SU-DHL-6 (cell line): Measurements from ENCODE around the gene OR10D3.

Experiments
- H2AFZ ChIP-seq: fragments of 200-600 bp; sonication (generic); 2 replicates; pipeline ENCODE4 v1.6.1; 2014; ENCODE audit warnings: low read depth, mild to moderate bottlenecking, moderate library complexity, mixed read lengths, antibody characterized with exemption, low read length; ENCODE audit not compliant: severe bottlenecking
- H3F3A ChIP-seq: fragments of 200-600 bp; shearing (Covaris generic); 2 replicates; pipeline ENCODE4 v1.6.0; 2016; ENCODE audit warnings: antibody characterized with exemption, mild to moderate bottlenecking; ENCODE audit not compliant: insufficient read depth
- H3K27ac ChIP-seq: fragments of 200-600 bp; sonication (generic); 2 replicates; pipeline ENCODE4 v1.5.1; 2016; ENCODE audit warnings: low read depth, mild to moderate bottlenecking, low read length, moderate library complexity, mixed read lengths
- H3K27me3 ChIP-seq: fragments of 200-600 bp; sonication (generic), shearing (Covaris generic); 2 replicates; pipeline ENCODE4 v1.6.0; 2014; ENCODE audit warnings: mild to moderate bottlenecking, low read length
- H3K36me3 ChIP-seq: fragments of 200-600 bp; sonication (generic); 2 replicates; pipeline ENCODE4 v1.6.1; 2014; ENCODE audit warnings: mild to moderate bottlenecking, low read length, mixed read lengths
- H3K4me2 ChIP-seq: fragments of 300-600, 200-600 bp; shearing (Covaris generic), sonication (generic); 2 replicates; pipeline ENCODE4 v1.6.0; 2014; ENCODE audit warnings: low read length, low read depth, mild to moderate bottlenecking; ENCODE audit not compliant: poor library complexity, severe bottlenecking
- H3K4me3 ChIP-seq: fragments of 200-600 bp; sonication (generic); 2 replicates; pipeline ENCODE4 v1.5.1; 2014; ENCODE audit warnings: antibody characterized with exemption, low read length, mild to moderate bottlenecking, mixed read lengths; ENCODE audit not compliant: insufficient read depth, poor library complexity, severe bottlenecking
- H3K79me2 ChIP-seq: fragments of 200-600 bp; sonication (generic); 2 replicates; pipeline ENCODE4 v1.6.1; 2014; ENCODE audit warnings: mild to moderate bottlenecking, low read length, moderate library complexity; ENCODE audit not compliant: insufficient read depth
- H3K9ac ChIP-seq: fragments of 200-600 bp; sonication (generic); 2 replicates; pipeline ENCODE4 v1.7.0; 2014; ENCODE audit warnings: mild to moderate bottlenecking, low read length
- H3K9me2 ChIP-seq: fragments of 200-600 bp; sonication (generic); replicated peaks from 2 replicates; pipeline ENCODE4 v1.6.1; 2014; ENCODE audit warnings: low read length; ENCODE audit not compliant: insufficient read depth
- H3K9me3 ChIP-seq: fragments of 200-600 bp; sonication (generic); 2 replicates; pipeline ENCODE4 v1.6.1; 2014; ENCODE audit warnings: low read length, mixed read lengths; ENCODE audit not compliant: insufficient read depth
- H4K20me1 ChIP-seq: fragments of 200-600 bp; sonication (generic); 2 replicates; pipeline ENCODE4 v1.6.1; 2014; ENCODE audit warnings: low read depth, mild to moderate bottlenecking, antibody characterized with exemption, low read length, moderate library complexity, mixed read lengths
- EZH2phosphoT487 ChIP-seq: fragments of 200-600 bp; sonication (generic), shearing (Covaris generic); conservative IDR thresholded peaks from 2 replicates; pipeline ENCODE4 v1.6.1; 2018; ENCODE audit warnings: mild to moderate bottlenecking, antibody characterized with exemption, low read length, moderate library complexity, mixed read lengths
- TF ChIP-seq, protein P1 (sequence below): fragments of 200-600 bp; sonication (generic); IDR thresholded peaks from one replicate; pipeline ENCODE4 v1.5.1; 2017; ENCODE audit warnings: antibody characterized with exemption, mild to moderate bottlenecking, low read length, moderate library complexity; ENCODE audit not compliant: insufficient read depth, poor library complexity, severe bottlenecking

The OR10D3 gene

DNA sequence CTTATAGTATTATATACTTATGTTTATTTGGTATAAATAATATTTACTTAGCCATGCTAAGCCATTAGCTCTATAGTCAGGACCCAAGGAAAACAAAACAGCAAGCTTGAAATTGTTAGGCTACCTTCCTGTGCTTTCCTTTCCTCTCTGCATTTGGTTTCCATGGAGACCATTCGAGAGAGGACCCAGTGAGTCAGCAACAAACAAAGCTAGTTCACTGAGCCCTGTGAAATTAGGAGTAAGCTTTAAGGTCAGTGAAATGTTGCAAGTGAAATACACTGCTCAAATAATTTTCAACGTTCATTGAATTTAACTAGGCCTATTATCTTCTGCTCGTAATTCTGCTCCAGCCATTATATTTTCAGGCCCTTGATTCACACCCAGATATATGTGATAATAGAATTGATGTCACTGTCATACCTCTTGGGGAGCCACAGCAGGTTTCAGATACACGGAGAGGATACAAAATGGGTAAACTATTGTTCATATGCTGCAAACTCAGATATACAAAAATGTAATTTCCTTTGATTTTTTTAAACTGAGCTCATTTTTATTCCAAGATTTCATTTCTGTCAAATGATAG, 9.1 kb upstream of the OR10D3 start:
- Histone ChIP-seq H3K36me3 (no peaks in the 10 kb centered on the region), H4K20me1 (no peaks in the 10 kb centered on the region), H3K79me2 (no peaks in the 10 kb centered on the region), H3K9ac (no peak overlapping the region), H3K27me3 (no peaks in the 10 kb centered on the region), H3K4me2 (no peak overlapping the region), H3K27ac (no peak overlapping the region), H3K9me3 (no peaks in the 10 kb centered on the region), H3F3A (no peaks in the 10 kb centered on the region), H2AFZ (no peak overlapping the region), H3K4me3 (no peak overlapping the region), H3K9me2 (no peaks in the 10 kb centered on the region)
- no peak for TF ChIP-seq EZH2phosphoT487
- TF ChIP-seq, protein P1, sequence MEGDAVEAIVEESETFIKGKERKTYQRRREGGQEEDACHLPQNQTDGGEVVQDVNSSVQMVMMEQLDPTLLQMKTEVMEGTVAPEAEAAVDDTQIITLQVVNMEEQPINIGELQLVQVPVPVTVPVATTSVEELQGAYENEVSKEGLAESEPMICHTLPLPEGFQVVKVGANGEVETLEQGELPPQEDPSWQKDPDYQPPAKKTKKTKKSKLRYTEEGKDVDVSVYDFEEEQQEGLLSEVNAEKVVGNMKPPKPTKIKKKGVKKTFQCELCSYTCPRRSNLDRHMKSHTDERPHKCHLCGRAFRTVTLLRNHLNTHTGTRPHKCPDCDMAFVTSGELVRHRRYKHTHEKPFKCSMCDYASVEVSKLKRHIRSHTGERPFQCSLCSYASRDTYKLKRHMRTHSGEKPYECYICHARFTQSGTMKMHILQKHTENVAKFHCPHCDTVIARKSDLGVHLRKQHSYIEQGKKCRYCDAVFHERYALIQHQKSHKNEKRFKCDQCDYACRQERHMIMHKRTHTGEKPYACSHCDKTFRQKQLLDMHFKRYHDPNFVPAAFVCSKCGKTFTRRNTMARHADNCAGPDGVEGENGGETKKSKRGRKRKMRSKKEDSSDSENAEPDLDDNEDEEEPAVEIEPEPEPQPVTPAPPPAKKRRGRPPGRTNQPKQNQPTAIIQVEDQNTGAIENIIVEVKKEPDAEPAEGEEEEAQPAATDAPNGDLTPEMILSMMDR, result no peak

DNA sequence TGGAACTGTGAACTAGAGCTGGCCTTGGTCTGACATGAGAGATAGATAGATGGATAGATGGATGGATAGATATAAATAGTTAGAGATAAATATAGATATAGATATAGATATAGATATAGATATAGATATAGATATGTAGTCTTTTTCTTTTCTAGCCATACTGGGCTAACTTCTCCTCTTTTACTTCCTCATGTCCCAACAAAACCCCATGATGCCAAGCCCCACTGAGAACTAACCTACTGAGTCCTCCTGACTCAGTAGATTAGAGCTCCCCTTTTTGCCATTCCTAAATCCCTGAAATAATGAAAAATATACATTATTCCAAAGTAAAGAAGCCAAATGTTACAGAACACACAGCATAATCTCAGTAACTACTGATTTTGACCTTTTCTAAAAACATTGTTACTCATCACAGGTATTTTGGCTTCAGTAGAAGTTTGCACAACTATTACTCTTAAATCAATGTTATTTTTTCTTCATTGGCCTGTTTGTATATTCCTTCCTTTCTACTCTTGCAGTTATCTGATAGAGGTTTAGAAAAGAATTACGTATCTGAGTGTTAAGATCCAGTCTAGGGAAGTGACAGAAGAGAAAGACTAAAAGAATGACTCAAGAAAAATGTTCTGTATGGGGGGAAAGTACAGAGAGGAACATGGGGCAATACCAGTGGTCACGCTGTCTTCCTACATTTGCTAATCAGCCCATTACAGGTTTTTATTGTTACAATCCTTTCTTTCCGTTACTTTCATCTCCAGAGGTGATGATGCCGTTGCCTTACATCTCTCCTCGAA, 6.0 kb upstream of the OR10D3 start:
- Histone ChIP-seq H4K20me1 (no peaks in the 10 kb centered on the region), H3K36me3 (no peaks in the 10 kb centered on the region), H3K4me3 (no peak overlapping the region), H3K27me3 (no peaks in the 10 kb centered on the region), H3K9ac (no peak overlapping the region), H3K4me2 (no peak overlapping the region), H3K9me3 (no peaks in the 10 kb centered on the region), H2AFZ (no peak overlapping the region), H3K9me2 (no peaks in the 10 kb centered on the region), H3K27ac (no peak overlapping the region), H3F3A (no peaks in the 10 kb centered on the region), H3K79me2 (no peaks in the 10 kb centered on the region)
- TF ChIP-seq EZH2phosphoT487, result no peak
- TF ChIP-seq, protein P1, result no peak

DNA sequence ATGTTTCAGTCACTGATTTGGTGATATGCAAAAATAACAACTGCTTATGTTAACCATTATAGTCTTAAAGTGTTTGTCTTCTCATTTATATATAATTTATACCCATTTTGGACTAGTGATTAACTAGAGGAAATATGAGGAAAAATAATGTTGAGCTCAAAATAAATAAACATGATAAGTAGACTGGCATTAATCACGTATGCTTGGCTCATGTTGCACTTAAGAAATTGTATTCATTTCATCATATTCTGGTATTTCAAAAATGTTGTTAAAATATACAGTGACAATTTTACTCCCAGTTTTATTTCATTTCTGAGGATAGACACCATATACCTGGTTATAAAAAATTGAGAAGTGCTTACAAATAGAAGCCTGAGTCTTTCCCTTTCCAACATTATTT, 3.8 kb upstream of the OR10D3 start:
- H3K79me2 ChIP-seq, result no peaks in the 10 kb centered on the region
- H3K9me2 ChIP-seq, result no peaks in the 10 kb centered on the region
- H3K4me3 ChIP-seq, result no peak overlapping the region
- H3K27ac ChIP-seq, result no peak overlapping the region
- H3F3A ChIP-seq, result no peaks in the 10 kb centered on the region
- no peaks in the 10 kb centered on the region for H3K27me3 ChIP-seq
- H4K20me1 ChIP-seq, result no peaks in the 10 kb centered on the region
- H2AFZ ChIP-seq, result no peak overlapping the region
- no peak overlapping the region for H3K9ac ChIP-seq
- TF ChIP-seq EZH2phosphoT487, result no peak
- TF ChIP-seq, protein P1, result no peak
- no peaks in the 10 kb centered on the region for H3K36me3 ChIP-seq
- no peak overlapping the region for H3K4me2 ChIP-seq
- no peaks in the 10 kb centered on the region for H3K9me3 ChIP-seq
